Lower leg skin (tissue), 4 donors: ENCODE measurements around the gene HHIP. TPM values are rescaled to one million over a fixed set of nuclear protein-coding genes. Genes with fewer than 3 reads are reported as not detected.

Experiments
- DNase-seq, 2 donors: peaks; one replicate each; pipeline ENCODE4 v3.0.0-alpha.2; 2019; ENCODE audit warnings: low spot score in 2 of 2
- H3K4me3 ChIP-seq: fragments of 200-600 bp; sonication (generic); 2 replicates; pipeline ENCODE4 v1.5.1; 2017; ENCODE audit warnings: mild to moderate bottlenecking, low read depth; ENCODE audit not compliant: poor library complexity, severe bottlenecking
- POLR2A ChIP-seq, 2 donors: fragments of 450-650 bp; IDR thresholded peaks; one replicate each; pipeline ENCODE4 v1.6.1; 2016 to 2017; ENCODE audit warnings: antibody characterized with exemption in 2 of 2, mild to moderate bottlenecking in 1 of 2, moderate library complexity in 1 of 2
- WGBS, 2 donors: methylation state at CpG; one replicate each; pipeline ENCODE4 v1.1.5; 2018; 5-methylcytosine and 5-hydroxymethylcytosine counted together
- intact Hi-C: fragments of 100-400 bp; cut with DNase I; formaldehyde crosslinking; loops from one replicate; pipeline ENCODE4 v1.15.0; 2023; ENCODE audit warnings: low total_unique reads
- total RNA-seq, 4 donors: library from RNA; depleted of rRNA; stranded (reverse); fragments of >200 nt; gene quantifications; one replicate each; pipeline ENCODE4 v1.1.0, GENCODE V29; 2016
- TF ChIP-seq, protein P1 (sequence below), 3 donors: fragments of 450-650 bp; IDR thresholded peaks; one replicate each; pipeline ENCODE4 v1.5.1; 2016; ENCODE audit warnings: antibody characterized with exemption in 3 of 3, mild to moderate bottlenecking in 3 of 3, moderate library complexity in 2 of 3

Gene HHIP
- total RNA-seq, 4 donors from 2014 or later, result 0.03 to 0.04 TPM; not detected in 2

GRCh38 chr4:144732584-144733428 lies 86.8 kb downstream of the HHIP start:
- intact Hi-C loops, result no loop called here
- no peak for DNase-seq
- H3K4me3 ChIP-seq, result no peak overlapping the region
- no peak for TF ChIP-seq POLR2A (IDR thresholded peaks at IDR 0.05)
- TF ChIP-seq, protein P1, sequence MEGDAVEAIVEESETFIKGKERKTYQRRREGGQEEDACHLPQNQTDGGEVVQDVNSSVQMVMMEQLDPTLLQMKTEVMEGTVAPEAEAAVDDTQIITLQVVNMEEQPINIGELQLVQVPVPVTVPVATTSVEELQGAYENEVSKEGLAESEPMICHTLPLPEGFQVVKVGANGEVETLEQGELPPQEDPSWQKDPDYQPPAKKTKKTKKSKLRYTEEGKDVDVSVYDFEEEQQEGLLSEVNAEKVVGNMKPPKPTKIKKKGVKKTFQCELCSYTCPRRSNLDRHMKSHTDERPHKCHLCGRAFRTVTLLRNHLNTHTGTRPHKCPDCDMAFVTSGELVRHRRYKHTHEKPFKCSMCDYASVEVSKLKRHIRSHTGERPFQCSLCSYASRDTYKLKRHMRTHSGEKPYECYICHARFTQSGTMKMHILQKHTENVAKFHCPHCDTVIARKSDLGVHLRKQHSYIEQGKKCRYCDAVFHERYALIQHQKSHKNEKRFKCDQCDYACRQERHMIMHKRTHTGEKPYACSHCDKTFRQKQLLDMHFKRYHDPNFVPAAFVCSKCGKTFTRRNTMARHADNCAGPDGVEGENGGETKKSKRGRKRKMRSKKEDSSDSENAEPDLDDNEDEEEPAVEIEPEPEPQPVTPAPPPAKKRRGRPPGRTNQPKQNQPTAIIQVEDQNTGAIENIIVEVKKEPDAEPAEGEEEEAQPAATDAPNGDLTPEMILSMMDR (IDR thresholded peaks at IDR 0.05), result no peak
- 76 to 83% methylated on average over 4 of the region's 4 CpGs for WGBS, 2 donors

- TF ChIP-seq, protein P1 (IDR thresholded peaks at IDR 0.05), result no peak
- no peak for TF ChIP-seq POLR2A (IDR thresholded peaks at IDR 0.05)
- 85 to 95% methylated on average over 2 of the region's 2 CpGs for WGBS, 2 donors
- intact Hi-C loops, result no loop called here
Measured at GRCh38 chr4:144733566-144733965, 87.6 kb downstream of the HHIP start.

GRCh38 chr4:144734522-144734921 lies 88.6 kb downstream of the HHIP start:
- TF ChIP-seq, protein P1 (IDR thresholded peaks at IDR 0.05), result no peak
- TF ChIP-seq POLR2A (IDR thresholded peaks at IDR 0.05), result no peak
- intact Hi-C loops, result no loop called here
- 24 to 40% methylated on average over 4 of the region's 4 CpGs for WGBS, 2 donors
- no peak overlapping the region for H3K4me3 ChIP-seq
- no peak for DNase-seq

More at GRCh38 chr4:144733566-144733965, 87.6 kb downstream of the HHIP start:
- DNase-seq, result no peak
- H3K4me3 ChIP-seq, result no peak overlapping the region

GRCh38 chr4:144738649-144739048 lies 92.7 kb downstream of the HHIP start:
- 65% methylated on average over 3 of the region's 3 CpGs for WGBS, 2 donors
- intact Hi-C loops, result no loop called here
- no peak overlapping the region for H3K4me3 ChIP-seq
- TF ChIP-seq POLR2A (IDR thresholded peaks at IDR 0.05), result no peak
- TF ChIP-seq, protein P1 (IDR thresholded peaks at IDR 0.05), result no peak
- no peak for DNase-seq

DNA sequence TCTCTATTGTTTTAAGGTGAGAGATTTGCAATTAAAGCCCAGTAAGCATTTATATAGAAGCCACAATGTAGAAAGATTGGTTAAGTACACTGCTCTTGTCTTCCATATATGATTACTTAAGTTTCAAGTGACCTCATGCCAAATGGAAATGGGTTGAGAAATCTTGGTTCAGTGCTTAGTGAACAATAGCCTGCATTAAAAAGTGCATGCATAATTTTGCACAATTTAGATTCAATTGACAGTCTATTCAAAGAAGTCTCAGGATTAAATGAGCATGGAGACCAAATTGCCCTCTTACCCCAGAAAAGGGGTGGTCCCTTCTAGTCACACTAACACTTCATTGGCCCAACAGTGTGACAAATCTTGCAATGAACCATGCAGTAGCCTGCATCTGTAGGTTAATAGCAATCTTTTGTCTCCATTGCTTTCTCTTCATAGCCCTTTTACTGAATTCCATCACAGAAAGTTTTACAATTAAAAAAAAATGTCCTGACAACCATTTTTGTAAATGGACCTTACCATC lies 93.6 kb downstream of the HHIP start:
- no peak overlapping the region for H3K4me3 ChIP-seq
- intact Hi-C loops, result no loop called here
- TF ChIP-seq, protein P1 (IDR thresholded peaks at IDR 0.05), result no peak
- no peak for TF ChIP-seq POLR2A (IDR thresholded peaks at IDR 0.05)
- DNase-seq, result no peak
